Esophagus squamous epithelium (tissue), 5 donors: ENCODE results near the gene PLCXD1. TPM values are rescaled to one million over a fixed set of nuclear protein-coding genes. Genes with fewer than 3 reads are reported as not detected.
"Not testable (repeated sequence)": the region's sequence is repeated elsewhere in the genome, so short reads cannot be mapped to it uniquely, and the experiment has no call there.

Experiments
- DNase-seq: peaks from one replicate; lab custom pipeline; 2025; lab: John Stamatoyannopoulos, UW
- H3K27ac ChIP-seq, 4 donors: fragments of 200-600 bp; sonication (generic); one replicate each; pipeline ENCODE4 v1.5.1; 2016 to 2019; ENCODE audit warnings: mild to moderate bottlenecking in 1 of 4
- H3K27me3 ChIP-seq, 4 donors: fragments of 200-600 bp; sonication (generic); 1 replicate in 3 of 4; 2 replicates in 1 of 4; pipeline versions ENCODE4 v1.5.1 to v1.6.0; 2017 to 2021; ENCODE audit warnings: antibody characterized with exemption in 1 of 4
- H3K36me3 ChIP-seq, 3 donors: fragments of 200-600 bp; sonication (generic); one replicate each; pipeline ENCODE4 v1.5.1; 2016 to 2019
- H3K4me1 ChIP-seq, 3 donors: fragments of 200-600 bp; sonication (generic); one replicate each; pipeline ENCODE4 v1.5.1; 2017 to 2019
- H3K4me3 ChIP-seq, 4 donors: fragments of 200-600 bp; sonication (generic); 1 replicate in 3 of 4; 2 replicates in 1 of 4; pipeline ENCODE4 v1.5.1; 2016 to 2019; ENCODE audit warnings: mild to moderate bottlenecking in 2 of 4, moderate library complexity in 1 of 4
- H3K9me3 ChIP-seq, 3 donors: fragments of 200-600 bp; sonication (generic); one replicate each; pipeline ENCODE4 v1.5.1; 2016 to 2019
- CTCF ChIP-seq, 6 experiments: fragments of 450-650 bp in 4 of 6; fragments of 200-600 bp in 2 of 6; sonication (generic) in 2 of 6; IDR thresholded peaks; one replicate each; pipeline ENCODE4 v1.5.1; 2016 to 2019; ENCODE audit warnings: antibody characterized with exemption in 6 of 6, mild to moderate bottlenecking in 4 of 6, moderate library complexity in 4 of 6
- POLR2A ChIP-seq, 4 donors: fragments of 450-650 bp; IDR thresholded peaks; one replicate each; pipeline ENCODE4 v1.6.1; 2017; ENCODE audit warnings: antibody characterized with exemption in 4 of 4, mild to moderate bottlenecking in 4 of 4, moderate library complexity in 3 of 4
- WGBS, 2 donors: methylation state at CpG; one replicate each; pipeline ENCODE4 v1.1.5; 2018; 5-methylcytosine and 5-hydroxymethylcytosine counted together
- intact Hi-C: fragments of 100-400 bp; cut with DNase I; formaldehyde crosslinking; loops from one replicate; pipeline ENCODE4 v1.15.0; 2022
- total RNA-seq, 4 donors: library from RNA; depleted of rRNA; stranded (reverse); fragments of >200 nt; gene quantifications; one replicate each; pipeline ENCODE4 v1.1.0, GENCODE V29; 2016
- donor health status: DM: yes; HTN: yes; CAD: no.

Gene PLCXD1
- total RNA-seq, 4 donors from 2014 or later: 5.7 to 27.1 (median 18.3) TPM

- H3K27ac ChIP-seq: no peak overlapping the region
- no peaks in the 10 kb centered on the region for H3K36me3 ChIP-seq
- H3K4me1 ChIP-seq: no peaks in the 10 kb centered on the region
- no peak for DNase-seq
- no peaks in the 10 kb centered on the region for H3K9me3 ChIP-seq
- intact Hi-C loops: no loop called here
- TF ChIP-seq POLR2A (IDR thresholded peaks at IDR 0.05) (no peak), CTCF (IDR thresholded peaks at IDR 0.05) (no peak)
- H3K4me3 ChIP-seq: no peak overlapping the region
- WGBS, 2 donors: 82 to 83% methylated on average over 12 of the region's 12 CpGs
- peaks cover 0 to under 1% (median 0%) of the 10 kb centered on the region in 4 donors for H3K27me3 ChIP-seq
Observed at GRCh38 chrX:252244-252956, 28.8 kb upstream of the PLCXD1 start.

- Histone ChIP-seq H3K9me3 (no peaks in the 10 kb centered on the region), H3K27me3 (peaks cover 0 to 6% (median 0%) of the 10 kb centered on the region in 4 donors), H3K4me3 (no peak overlapping the region), H3K4me1 (no peaks in the 10 kb centered on the region), H3K36me3 (no peaks in the 10 kb centered on the region), H3K27ac (no peak overlapping the region)
- WGBS, 2 donors: 66 to 71% methylated on average over 2 to 3 of the region's 3 CpGs
- intact Hi-C loops: no loop called here
- DNase-seq: no peak
- no peak for TF ChIP-seq POLR2A (IDR thresholded peaks at IDR 0.05)
- TF ChIP-seq CTCF (IDR thresholded peaks at IDR 0.05): no peak
Observed at GRCh38 chrX:252957-253291, 28.3 kb upstream of the PLCXD1 start.

- WGBS, 2 donors: 80 to 82% methylated on average over 7 to 17 of the region's 44 CpGs
- TF ChIP-seq CTCF (IDR thresholded peaks at IDR 0.05) (no peak), POLR2A (IDR thresholded peaks at IDR 0.05) (no peak)
- Histone ChIP-seq H3K27me3 (peaks cover 0 to 12% (median 0%) of the 10 kb centered on the region in 4 donors), H3K9me3 (no peaks in the 10 kb centered on the region), H3K27ac (no peak overlapping the region), H3K4me1 (no peaks in the 10 kb centered on the region), H3K4me3 (no peak overlapping the region), H3K36me3 (no peaks in the 10 kb centered on the region)
- DNase-seq: no peak
- intact Hi-C loops: no loop called here
Observed at GRCh38 chrX:253451-254297, 27.5 kb upstream of the PLCXD1 start.

GRCh38 chrX:254630-255215 lies 26.5 kb upstream of the PLCXD1 start:
- H3K4me1 ChIP-seq: no peaks in the 10 kb centered on the region
- H3K9me3 ChIP-seq: no peaks in the 10 kb centered on the region
- TF ChIP-seq CTCF (IDR thresholded peaks at IDR 0.05) (no peak), POLR2A (IDR thresholded peaks at IDR 0.05) (no peak)
- DNase-seq: no peak
- H3K27me3 ChIP-seq: peaks cover 0 to 12% (median 0%) of the 10 kb centered on the region in 4 donors
- intact Hi-C loops: no loop called here
- 92 to 94% methylated on average over 11 to 21 of the region's 27 CpGs for WGBS, 2 donors
- no peaks in the 10 kb centered on the region for H3K36me3 ChIP-seq
- no peak overlapping the region for H3K4me3 ChIP-seq
- no peak overlapping the region for H3K27ac ChIP-seq

- 91 to 95% methylated on average over 7 to 13 of the region's 28 CpGs for WGBS, 2 donors
- Histone ChIP-seq H3K27ac (no peak overlapping the region), H3K9me3 (no peaks in the 10 kb centered on the region), H3K27me3 (peaks cover 0 to 12% (median 0%) of the 10 kb centered on the region in 4 donors), H3K36me3 (no peaks in the 10 kb centered on the region), H3K4me1 (peaks cover 0 to 1% (median 0%) of the 10 kb centered on the region in 3 donors), H3K4me3 (no peak overlapping the region)
- intact Hi-C loops: no loop called here
- TF ChIP-seq CTCF (IDR thresholded peaks at IDR 0.05) (no peak), POLR2A (IDR thresholded peaks at IDR 0.05) (no peak)
- DNase-seq: no peak
Observed at GRCh38 chrX:255923-256331, 25.3 kb upstream of the PLCXD1 start.

GRCh38 chrX:257054-257453 lies 24.1 kb upstream of the PLCXD1 start:
- H3K27ac ChIP-seq, H3K4me3 ChIP-seq, DNase-seq, H3K36me3 ChIP-seq, intact Hi-C loops, H3K9me3 ChIP-seq: not testable (repeated sequence)
- peaks cover 0 to 12% (median 0%) of the 10 kb centered on the region in 4 donors for H3K27me3 ChIP-seq
- 78 to 90% methylated on average over 3 to 14 of the region's 14 CpGs for WGBS, 2 donors
- peaks cover 0 to 12% (median 0%) of the 10 kb centered on the region in 3 donors for H3K4me1 ChIP-seq
